Stimulated activated CD8-positive, alpha-beta memory T cell treated with anti-CD3 and anti-CD28 coated beads, Interleukin-7, amount 100 ng/mL, for 1 hour (primary cell): Measurements from ENCODE around the gene MPL.

Source experiments
- DNase-seq, 2 donors: peaks; one replicate each; pipeline ENCODE4 v3.0.0-alpha.2; 2020; ENCODE audit warnings: low read depth in 2 of 2

Gene MPL

DNA sequence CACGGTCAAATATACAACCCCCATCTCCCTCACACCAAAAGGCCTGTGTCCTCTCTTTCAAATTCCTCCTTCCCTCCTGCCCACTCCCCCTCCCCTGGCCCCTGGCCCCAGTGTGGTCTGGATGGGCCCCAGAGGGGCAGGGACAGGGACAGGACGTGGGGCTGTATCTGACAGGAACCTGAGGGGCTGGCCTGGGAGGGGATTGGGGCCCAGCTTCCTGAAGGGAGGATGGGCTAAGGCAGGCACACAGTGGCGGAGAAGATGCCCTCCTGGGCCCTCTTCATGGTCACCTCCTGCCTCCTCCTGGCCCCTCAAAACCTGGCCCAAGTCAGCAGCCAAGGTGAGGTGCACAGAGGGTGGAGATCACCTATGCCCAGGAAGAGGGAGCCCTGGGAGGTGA is at the start of gene MPL:
Gene MPL, plus strand, starts transcription at position 231 of the 400 bp plus-strand sequence. Its CDS starts 31 bp downstream, at position 262.
- no peak for DNase-seq

DNA sequence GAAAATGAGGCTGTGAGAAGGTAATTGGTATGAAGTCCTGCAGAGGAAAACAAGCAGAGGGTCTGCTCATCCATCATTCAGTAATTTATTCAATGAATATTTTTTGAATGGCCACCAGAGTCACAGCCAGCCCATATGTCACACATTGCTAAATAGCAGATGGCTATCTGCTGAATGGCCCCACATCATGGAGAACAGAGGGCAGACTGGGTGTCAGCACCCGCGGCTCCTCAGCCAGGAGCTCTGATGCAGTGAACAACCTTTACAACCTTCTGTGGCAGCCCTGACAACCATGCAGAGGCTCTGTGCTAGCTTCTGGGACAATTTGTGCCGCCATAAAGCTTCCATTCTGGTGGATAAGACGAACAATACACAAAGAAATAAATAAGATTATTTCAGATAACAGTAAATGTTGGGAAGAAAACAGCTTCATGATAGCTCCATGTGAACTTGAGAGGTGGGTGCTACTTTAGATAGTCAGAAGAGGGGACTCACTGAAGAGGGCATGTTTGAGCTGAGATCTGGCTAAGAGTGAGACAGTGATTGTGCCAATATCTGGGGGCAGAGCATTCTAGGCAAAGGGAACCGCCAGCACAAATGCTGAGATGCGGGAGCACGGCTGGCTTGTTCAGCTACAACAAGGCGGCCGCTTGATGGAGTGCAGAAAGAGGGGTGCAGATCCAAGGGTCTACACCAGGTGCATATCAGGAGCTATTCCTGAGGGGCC is 49.4 kb upstream of the MPL start:
- DNase-seq = no peak

DNA sequence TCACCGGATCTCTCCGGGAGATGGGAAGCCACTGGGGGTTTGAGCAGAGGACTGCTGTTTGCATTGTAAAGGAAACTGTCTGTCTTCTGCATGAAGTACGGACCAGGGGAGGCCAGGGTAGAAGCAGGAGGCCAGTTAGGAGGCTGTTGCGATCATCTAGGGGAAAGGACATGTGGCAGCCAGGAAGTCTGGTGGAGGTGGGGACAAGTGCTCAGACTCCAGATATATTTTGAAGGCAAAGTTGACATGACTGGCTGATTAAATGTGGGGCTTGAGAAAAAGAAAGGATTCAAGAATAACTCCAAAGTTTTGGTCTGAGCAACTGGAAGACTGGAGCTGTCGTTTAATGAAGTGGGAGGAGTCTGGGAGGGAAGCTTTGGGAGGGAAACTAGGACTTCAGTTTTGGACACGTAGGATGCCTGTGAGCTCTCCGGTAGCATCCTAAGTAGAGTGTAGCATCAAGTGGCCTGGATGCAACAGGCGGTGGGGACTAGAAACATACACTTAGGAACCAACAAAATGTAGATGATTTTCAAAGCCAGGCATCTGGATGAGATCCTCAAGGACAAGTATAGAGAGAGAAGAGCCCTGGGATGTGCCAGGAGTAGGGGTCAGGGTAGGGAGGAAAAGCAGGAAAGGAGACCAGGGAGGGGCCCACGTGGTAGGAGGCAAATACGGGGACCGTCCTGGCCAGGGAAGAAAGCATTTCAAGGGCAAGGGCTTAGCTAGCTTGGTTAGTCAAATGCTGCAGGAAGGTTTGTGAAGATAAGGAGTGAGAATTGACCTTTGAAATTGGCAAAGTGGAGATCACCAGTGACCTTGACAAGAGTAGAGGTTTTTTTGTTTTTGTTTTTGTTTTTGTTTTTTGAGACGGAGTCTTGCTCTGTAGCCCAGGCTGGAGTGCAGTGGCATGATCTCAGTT is 48.6 kb upstream of the MPL start:
- no peak for DNase-seq

DNA sequence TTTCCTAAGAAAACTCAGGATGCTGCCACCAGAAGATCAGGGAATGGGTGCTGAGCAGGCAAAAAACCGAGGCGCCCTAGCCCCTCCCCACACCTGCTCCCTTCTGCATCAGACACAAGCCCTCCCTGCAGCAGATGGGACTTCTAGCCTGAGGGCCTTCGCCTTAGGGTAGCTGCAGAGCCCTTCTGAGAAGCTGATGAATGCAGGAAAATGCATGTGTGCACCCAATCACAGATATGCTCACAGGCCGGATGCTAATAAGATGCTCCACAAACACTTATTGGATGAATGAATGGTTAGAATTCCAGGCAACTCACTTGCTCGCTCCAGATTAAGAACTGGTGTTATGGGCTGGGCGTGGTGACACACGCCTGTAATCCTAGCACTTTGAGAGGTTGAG is 45.4 kb upstream of the MPL start:
- no peak for DNase-seq

DNA sequence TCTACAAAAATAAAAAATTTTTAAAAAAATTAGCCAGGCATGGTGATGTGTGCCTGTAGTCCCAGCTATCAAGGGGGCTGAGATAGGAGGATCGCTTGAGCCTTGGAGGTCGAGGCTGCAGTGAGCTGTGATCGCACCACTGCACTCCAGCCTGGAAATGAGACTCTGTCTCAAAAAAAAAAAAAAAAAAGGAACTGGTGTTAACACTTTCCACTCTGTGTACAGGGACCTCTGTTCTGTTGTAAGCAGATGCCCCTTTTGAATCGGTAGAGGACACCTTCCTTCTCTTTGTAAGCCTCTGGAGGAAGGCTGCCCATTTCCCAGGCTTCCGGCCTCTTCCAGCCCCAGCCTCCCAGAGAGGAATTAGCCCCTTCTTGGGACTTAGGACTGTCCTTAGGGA is 44.9 kb upstream of the MPL start:
- no peak for DNase-seq

DNA sequence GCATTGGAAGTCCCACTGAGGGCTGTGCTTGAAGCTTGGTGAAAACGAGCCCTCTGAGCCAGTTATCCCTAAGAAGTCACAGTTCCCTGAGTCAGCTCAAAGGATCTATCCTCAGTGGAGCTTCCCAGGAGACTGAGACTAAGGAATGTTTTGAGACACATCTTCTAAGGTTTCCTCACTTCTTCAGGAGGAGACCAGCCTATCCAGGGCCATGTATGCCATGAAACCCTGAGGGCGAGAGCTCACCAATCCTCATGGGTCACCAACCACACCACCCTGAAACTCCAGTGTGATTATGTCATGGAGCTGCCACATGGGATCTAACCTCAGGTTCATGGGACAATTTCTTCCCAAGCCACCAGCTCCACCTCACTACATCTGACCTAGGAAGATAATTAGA is 44.4 kb upstream of the MPL start:
- no peak for DNase-seq

DNA sequence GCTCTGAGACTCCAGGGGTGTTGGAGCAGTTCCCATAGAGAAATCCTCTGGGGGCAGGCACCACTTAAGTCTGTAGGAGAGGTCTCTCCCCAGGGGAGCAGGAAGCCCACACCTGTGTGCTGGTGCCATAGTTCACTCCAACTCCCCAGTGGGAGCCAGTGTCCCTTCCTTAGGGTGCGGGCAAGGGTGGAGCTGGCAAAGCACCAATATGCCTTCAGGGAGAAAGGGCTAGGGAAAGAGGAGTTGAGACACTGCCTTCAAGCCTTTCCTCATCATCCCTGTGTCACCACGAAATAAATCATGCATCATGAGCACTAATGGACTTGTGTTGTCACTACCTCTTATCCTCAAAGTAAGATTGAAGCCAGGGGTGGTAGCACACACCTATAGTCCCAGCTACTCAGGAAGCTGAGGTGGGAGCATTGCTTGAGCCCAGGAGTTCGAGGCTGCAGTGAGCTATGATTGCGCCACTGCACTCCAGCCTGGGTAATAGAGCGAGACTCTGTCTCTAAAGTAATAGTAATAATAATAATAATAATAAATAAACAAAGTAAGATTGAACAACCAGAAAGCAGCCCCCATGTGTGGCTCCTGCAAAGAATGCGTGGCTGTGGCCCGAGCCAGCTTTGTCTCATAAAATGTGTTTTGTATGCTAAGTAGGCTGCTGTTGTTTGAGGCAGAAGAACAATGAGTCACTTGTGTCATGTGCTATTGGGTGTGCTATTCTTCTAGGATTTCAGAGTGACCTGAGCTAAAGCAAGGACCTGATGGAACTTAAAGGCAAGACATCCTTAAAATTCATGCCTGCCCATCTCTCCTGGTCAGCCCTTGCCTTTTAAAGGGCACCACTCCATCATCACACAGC is 43.5 kb upstream of the MPL start:
- DNase-seq = no peak

DNA sequence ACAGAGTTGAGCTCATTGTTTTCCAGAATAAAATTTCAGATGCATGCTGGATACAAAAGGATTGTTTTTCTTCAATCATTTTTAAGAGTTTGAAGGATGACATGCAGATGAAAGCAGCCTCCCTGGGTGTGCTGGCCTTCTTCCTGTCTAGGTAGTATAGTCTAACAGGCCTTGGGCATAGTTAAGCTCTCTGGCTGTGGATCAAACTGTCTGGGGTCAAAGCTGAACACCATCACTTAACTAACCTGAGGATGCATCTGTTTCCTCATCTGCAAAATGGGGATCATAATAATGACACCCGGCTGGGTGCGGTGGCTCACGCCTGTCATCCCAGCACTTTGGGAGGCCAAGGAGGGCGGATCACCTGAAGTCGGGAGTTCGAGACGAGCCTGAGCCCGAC is 42.9 kb upstream of the MPL start:
- no peak for DNase-seq

DNA sequence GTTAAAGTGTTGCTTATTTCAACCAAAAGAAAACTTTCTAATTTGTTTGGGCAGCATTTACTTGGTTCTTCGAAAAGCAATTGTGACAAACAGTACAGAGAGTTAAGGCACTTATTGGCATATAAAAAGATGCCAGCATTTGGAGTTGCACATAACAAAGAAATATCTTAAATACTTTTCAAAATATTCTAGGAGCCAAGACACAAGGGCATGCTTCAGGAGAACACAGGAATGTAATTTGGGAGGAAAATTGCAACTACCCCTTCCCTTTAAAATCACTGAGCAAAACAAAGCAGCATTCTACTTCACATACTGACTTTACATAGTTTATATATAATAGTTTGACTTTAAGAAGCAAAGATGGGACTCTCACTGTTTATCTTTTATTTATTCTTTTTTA is 41.4 kb upstream of the MPL start:
- DNase-seq = no peak

DNA sequence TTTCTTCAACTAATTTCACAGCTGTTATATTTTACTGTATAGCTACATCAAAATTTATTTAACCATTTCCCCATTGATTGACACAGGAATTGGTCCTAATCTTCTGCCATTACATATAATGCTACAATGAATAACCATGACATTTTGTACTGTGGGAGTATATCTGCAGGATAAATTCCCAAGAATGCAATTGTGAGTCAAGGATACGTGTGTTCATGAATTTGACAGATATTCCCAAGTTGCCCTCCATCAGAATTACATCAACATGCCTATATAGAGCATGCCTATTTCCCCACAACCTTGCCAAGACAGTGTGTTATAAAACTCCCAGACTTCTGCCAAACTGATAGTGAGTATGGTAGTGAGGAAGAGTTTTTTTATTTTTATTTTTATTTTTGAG is 39.6 kb upstream of the MPL start:
- DNase-seq = no peak

DNA sequence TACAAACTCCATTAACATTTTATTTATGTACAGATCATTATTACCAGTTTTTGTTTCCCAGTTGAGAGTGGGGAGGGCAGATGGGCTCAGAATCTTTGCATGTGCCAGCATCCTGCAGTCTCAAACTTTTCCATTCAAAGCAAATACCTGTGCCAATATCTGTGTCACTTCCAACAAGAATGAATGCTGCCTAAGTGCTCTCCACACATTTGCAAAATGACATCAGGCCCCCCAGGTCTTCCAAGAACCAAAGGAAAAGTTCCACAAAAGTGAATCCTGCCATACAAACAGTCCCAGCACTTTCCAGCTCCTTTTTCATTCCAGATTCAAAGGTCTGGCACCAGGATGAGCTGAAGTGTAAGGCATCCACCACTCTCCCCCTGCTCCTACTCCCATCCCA is 38.5 kb upstream of the MPL start:
- no peak for DNase-seq

DNA sequence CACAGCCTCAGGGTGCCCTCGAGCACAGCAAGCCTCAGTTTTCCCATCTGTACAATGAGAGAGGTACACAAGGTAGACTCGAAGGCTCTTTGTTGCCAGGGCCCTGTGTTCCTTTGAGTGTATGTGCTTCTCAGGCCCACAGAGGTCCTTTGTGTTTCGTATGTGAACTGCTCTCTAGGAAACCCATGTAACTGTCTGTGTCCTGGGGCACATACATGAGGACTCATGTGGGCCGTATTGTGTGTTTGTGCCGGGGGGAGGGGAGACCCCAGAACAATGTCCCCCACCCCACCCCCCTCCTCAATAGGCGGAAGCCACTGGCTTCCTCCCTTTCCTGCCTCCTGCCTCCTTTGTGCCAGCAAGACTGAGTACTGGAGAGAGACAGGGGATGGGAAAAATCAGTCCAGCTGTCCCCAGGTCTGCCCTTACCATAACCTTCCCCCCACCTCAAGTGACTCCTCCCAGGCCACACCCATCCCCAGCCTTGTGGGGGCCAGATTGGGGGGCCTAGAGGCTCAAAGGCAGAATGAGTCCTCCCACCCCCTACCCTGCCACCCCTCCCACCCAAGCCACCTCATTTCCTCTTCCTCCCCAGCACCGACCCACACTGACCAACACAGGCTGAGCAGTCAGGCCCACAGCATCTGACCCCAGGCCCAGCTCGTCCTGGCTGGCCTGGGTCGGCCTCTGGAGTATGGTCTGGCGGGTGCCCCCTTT is 37.1 kb upstream of the MPL start, which contains the start of gene TIE1:
Gene TIE1, plus strand, starts transcription at position 605 of the 717 bp plus-strand sequence. Its CDS starts 90 bp downstream, at position 695.
- DNase-seq = no peak

DNA sequence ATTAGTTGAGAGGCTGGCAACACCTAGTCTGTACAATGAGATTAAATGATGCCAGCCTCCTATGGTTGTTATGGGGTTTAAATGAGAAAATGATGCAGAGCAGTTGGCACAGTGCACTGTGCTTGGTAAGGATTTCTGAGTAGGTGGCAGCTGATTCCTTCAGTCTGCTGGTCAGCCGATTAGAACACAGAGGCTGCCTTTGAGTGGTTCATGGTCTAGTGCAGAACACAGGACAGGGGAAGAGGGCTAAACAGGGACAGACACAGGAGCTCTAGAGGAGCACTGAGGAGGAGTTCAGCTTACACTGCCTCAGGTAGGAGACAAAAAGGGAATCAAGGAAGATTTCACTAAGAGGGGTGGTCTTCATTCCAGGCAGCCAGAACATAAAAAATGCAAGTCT is 35.4 kb upstream of the MPL start:
- DNase-seq = no peak

DNA sequence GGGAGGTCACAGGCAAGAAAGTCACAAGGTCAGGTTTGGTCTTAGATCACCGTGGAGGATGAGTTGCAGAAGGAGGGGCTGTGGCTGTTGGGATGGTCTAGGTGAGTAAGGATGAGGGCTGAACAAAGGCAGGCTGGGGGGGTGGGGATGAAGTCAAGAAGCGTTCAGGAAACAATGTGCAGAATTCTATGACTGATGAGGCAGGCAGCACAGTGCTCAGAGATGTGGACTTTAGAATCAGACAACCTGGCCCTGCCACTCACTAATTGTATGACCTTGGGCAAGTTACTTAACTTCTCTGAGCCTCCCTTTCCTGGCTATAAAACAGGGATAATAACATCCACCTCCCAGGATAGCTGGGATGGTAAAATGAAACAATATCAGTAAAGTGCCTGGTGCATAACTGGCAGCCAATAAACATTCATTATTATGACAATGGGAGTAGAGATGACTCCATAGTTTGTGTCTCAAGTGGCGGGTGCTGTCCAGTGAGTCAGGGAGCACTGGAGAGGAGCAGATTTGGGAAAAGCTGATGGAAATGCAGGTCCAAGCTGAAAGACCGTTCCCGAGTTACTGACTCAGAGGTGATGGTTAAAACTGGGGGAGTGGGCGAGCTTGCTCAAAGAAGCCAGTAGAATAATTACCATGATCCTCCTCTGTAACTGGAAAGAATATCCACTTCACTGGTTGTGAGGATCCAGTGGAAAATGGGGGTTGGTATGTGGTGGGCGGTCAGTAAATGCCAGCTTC is 34.7 kb upstream of the MPL start:
- no peak for DNase-seq

DNA sequence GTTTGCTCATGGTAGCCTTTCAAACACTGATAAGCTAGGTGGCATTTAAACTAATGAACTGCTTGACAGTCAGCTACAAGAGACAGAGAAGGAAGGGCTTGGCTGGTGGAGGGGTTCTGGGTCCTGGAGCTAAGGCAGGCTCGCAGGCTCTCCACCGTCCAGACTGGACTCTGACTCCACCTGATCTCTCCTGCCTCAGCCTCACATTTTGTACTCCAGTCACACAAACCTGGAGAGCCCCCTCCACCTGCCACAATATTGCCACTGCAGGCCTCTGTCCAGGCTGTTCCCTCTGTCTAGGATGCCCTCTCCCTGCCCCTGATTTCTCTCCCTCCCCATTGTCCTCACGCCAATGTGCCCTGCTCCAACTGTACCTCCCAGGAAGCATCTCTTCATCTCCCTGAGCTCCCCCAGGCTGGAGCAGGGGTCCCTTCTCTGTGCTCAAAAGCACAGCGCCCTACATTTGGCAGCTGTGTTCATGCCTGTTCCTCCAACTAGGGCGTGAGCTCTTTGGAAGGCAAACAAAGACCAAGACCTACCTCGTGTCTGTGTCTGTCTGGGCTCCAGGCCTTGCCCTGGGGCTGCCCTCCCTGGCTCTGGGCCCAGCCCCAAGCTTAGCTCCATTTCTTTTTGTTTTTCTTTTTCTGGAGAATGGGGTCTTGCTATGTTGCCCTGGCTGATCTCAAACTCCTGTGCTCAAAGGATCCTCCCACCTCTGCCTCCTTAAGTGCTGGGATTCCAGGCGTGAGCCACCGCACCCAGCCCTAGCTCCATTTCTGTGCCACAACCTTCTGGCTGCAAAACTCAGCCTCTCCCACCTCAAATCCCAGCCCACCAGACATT is 33.9 kb upstream of the MPL start:
- DNase-seq = no peak

DNA sequence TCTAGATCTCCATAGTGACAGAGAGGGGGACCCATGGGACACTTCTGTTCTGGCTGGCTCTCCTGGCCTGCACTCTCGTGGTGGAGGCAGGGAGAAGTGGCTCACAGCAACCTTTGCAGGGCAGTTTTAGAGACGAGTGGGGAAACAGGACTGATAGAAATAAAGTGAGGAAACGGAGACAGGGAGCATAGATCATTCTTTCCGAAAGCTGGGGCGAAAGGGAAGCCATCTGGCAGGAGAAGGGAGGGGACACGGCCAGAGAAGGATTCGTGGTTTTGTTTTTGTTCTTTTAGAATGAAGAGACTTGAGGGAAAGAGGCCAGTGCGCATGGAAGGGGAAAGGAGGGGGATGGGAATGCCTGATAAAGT is 33.3 kb upstream of the MPL start:
- no peak for DNase-seq

DNA sequence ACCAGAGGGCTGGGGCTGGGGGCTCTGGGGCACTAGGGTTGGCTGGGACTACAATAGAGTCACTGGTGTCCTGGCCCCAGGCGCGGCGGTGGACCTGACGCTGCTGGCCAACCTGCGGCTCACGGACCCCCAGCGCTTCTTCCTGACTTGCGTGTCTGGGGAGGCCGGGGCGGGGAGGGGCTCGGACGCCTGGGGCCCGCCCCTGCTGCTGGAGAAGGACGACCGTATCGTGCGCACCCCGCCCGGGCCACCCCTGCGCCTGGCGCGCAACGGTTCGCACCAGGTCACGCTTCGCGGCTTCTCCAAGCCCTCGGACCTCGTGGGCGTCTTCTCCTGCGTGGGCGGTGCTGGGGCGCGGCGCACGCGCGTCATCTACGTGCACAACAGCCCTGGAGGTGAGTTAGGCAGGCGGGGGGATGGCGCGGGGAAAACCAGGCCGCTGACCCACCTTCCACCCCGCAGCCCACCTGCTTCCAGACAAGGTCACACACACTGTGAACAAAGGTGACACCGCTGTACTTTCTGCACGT is 32.8 kb upstream of the MPL start:
- DNase-seq = no peak

DNA sequence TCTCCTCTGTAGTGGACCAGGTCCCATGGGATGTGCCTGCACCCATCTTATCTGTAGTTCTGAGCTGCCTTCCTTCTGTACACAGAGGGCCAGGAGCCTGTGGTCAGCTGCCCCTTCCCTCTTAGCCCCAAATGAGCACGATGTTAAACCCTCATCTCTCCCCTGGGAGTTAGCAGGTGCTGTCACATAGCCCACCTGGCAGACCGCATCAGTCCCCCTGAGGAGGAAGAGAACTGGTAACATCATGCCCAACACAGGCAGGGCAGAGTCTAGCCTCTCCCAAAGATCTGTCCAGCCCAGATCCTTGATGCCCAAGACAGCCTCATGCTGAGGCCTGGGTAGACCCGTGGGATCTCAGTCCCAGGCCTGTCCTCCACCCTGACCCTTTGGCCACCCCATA is 32.2 kb upstream of the MPL start:
- no peak for DNase-seq

DNA sequence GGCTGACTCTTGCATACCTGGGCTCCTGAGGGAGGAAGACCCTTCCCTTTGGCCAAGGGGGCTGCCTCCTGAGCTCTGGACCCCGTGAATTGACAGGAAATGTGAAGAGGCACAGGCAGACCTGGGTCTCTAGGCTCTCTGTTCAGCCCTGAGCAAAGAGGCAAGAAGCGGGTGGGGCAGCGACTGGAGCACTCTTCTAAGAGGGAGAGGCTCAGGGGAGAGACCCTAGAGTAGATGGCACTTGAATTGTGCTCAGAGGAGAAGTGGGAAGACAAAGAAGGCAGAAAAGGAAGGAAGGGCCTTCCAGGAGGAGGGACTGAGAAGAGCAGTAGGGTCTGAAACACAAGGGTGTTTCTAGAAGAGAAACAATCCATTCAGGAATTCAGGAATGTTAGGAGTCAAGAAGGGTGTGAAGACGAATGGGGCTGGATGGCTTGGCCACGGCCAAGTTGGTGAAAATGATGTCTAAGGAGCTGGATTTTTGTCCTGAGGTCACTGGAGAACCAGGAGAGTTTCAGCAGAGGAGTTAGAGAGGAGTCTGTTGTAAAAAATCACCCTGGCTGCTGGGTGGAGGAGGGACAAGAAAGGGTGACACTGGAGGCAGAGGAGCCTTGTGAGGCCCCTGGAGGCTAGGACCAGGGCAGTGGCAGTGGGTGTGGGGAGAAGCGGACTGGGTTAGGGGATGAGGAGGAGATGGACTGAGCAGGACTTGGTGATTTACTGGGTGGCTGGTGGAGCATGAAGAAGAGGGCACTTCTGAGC is 31.5 kb upstream of the MPL start:
- no peak for DNase-seq
